ENCODE data around the gene TNNI3K. TPM values are rescaled to one million over a fixed set of nuclear protein-coding genes. Genes with fewer than 3 reads are reported as not detected.

The TNNI3K gene
- total RNA-seq, 1 donor from 2014 or later, result not detected

- no peak for DNase-seq (ENCODE audit: extremely low spot score, unreplicated experiment)
- Mint-ChIP-seq H3K4me3 (ENCODE audit: unreplicated experiment) (no peak overlapping the region), H3K27ac (ENCODE audit: unreplicated experiment) (no peak overlapping the region), H3K27me3 (ENCODE audit: unreplicated experiment) (no peaks in the 10 kb centered on the region), H3K4me1 (ENCODE audit: unreplicated experiment) (no peaks in the 10 kb centered on the region), H3K9me3 (ENCODE audit: unreplicated experiment) (no peaks in the 10 kb centered on the region), H3K36me3 (ENCODE audit: unreplicated experiment) (no peaks in the 10 kb centered on the region)
- no peak for TF ChIP-seq CTCF (IDR thresholded peaks at IDR 0.05)
These were observed 357.6 kb downstream of the TNNI3K start for GRCh38 chr1:74592580-74593355.

Other genes starting within 250 kb of the TNNI3K start
- 0.16 and 0.86 TPM in 2 replicates for gene LRRIQ3, start 37.2 kb upstream of the TNNI3K start, total RNA-seq
- gene FPGT, start 37.1 kb upstream of the TNNI3K start, total RNA-seq, result 10.4 and 10.7 TPM in 2 replicates

Measured in osteocyte (in vitro differentiated cells).